Naive thymus-derived CD4-positive, alpha-beta T cell (primary cell): ENCODE data around the gene CENPV. TPM values are rescaled to one million over a fixed set of nuclear protein-coding genes. Genes with fewer than 3 reads are reported as not detected.
A peak's percentile ranks its signal among the peaks of the same experiment; 100 is the strongest.

ENCODE experiments used
- ATAC-seq: fragments of 150-1000 bp; cut with Tn5 transposase; 2 replicates; pipeline ENCODE4 v1.10.0; 2021; ENCODE audit warnings: mild to moderate bottlenecking, moderate library complexity
- CTCF ChIA-PET: fragments of 350-600 bp; sonication (Branson Sonifier 250); formaldehyde crosslinking; loops from one replicate; lab custom pipeline; 2021; ENCODE audit warnings: antibody characterized with exemption; lab: Charles Lee
- POLR2A ChIA-PET: fragments of 350-600 bp; sonication (Branson Sonifier 250); formaldehyde crosslinking; loops from one replicate; lab custom pipeline; 2021; ENCODE audit warnings: antibody characterized with exemption, inconsistent platforms; lab: Charles Lee
- DNase-seq, 9 donors: peaks; one replicate each; pipeline versions ENCODE4 v3.0.0 to v3.0.0-alpha.2; 2020 to 2022; ENCODE audit warnings: mixed read lengths in 1 of 9
- H3K27ac ChIP-seq: one replicate; pipeline ENCODE4 v1.7.0; 2013; ENCODE audit warnings: mild to moderate bottlenecking, low read depth, low read length, moderate library complexity
- H3K27me3 ChIP-seq, 2 donors: one replicate each; pipeline ENCODE4 v1.7.0; 2013; ENCODE audit warnings: low read length in 2 of 2, mild to moderate bottlenecking in 2 of 2, moderate library complexity in 2 of 2; ENCODE audit not compliant: control insufficient read depth in 2 of 2, insufficient read depth in 2 of 2
- H3K36me3 ChIP-seq, 3 experiments: 1 replicate in 2 of 3; 2 replicates in 1 of 3; pipeline ENCODE4 v1.7.0; 2013; ENCODE audit warnings: low read length in 3 of 3, mild to moderate bottlenecking in 3 of 3, moderate library complexity in 1 of 3; ENCODE audit not compliant: insufficient read depth in 3 of 3, control insufficient read depth in 2 of 3
- H3K4me1 ChIP-seq, 2 donors: one replicate each; pipeline ENCODE4 v1.7.0; 2013; ENCODE audit warnings: low read length in 2 of 2, mild to moderate bottlenecking in 2 of 2, moderate library complexity in 1 of 2; ENCODE audit not compliant: control insufficient read depth in 2 of 2, insufficient read depth in 2 of 2
- H3K4me3 ChIP-seq: 2 replicates; pipeline ENCODE4 v1.7.0; 2013; ENCODE audit warnings: mild to moderate bottlenecking, low read length
- H3K9me3 ChIP-seq, 3 experiments: 1 replicate in 2 of 3; 2 replicates in 1 of 3; pipeline ENCODE4 v1.7.0; 2013; ENCODE audit warnings: low read length in 3 of 3; ENCODE audit not compliant: control insufficient read depth in 2 of 3
- H3K27ac Mint-ChIP-seq, 9 donors: one replicate each; pipeline ENCODE4 v1.8.0; 2020 to 2022; ENCODE audit warnings: mixed read lengths in 9 of 9, mild to moderate bottlenecking in 8 of 9, moderate library complexity in 5 of 9, inconsistent platforms in 2 of 9
- H3K27me3 Mint-ChIP-seq, 5 donors: one replicate each; pipeline ENCODE4 v1.8.0; 2021 to 2022; ENCODE audit warnings: mixed read lengths in 5 of 5, mild to moderate bottlenecking in 1 of 5
- H3K36me3 Mint-ChIP-seq, 5 donors: one replicate each; pipeline ENCODE4 v1.8.0; 2020 to 2022; ENCODE audit warnings: mixed read lengths in 5 of 5, mild to moderate bottlenecking in 3 of 5, inconsistent platforms in 1 of 5
- H3K4me1 Mint-ChIP-seq, 7 donors: one replicate each; pipeline ENCODE4 v1.8.0; 2020 to 2022; ENCODE audit warnings: mixed read lengths in 7 of 7, mild to moderate bottlenecking in 3 of 7, inconsistent platforms in 1 of 7
- H3K4me3 Mint-ChIP-seq, 10 donors: one replicate each; pipeline ENCODE4 v1.8.0; 2020 to 2022; ENCODE audit warnings: mild to moderate bottlenecking in 10 of 10, mixed read lengths in 10 of 10, moderate library complexity in 6 of 10, inconsistent platforms in 2 of 10
- H3K9me3 Mint-ChIP-seq, 11 donors: one replicate each; pipeline ENCODE4 v1.8.0; 2020 to 2022; ENCODE audit warnings: mixed read lengths in 11 of 11, mild to moderate bottlenecking in 4 of 11, inconsistent platforms in 1 of 11, moderate library complexity in 1 of 11
- intact Hi-C, 2 donors: fragments of 100-400 bp; cut with micrococcal nuclease; formaldehyde crosslinking; loops; one replicate each; pipeline ENCODE4 v1.15.1; 2023
- polyA plus RNA-seq, 2 donors: library from polyadenylated mRNA; unstranded; fragments of 300-500 nt; fragmentation: Illumina TruSeq; gene quantifications; one replicate each; pipeline ENCODE4 v1.2.3, GENCODE V29; 2021
- total RNA-seq, 6 experiments: library from RNA in 5 of 6; stranded (reverse) in 5 of 6; gene quantifications; 1 replicate in 5 of 6; 2 replicates in 1 of 6; pipeline ENCODE4 v1.2.3 and lab custom pipeline; 2021 to 2026

Gene CENPV
- total and polyA plus RNA-seq, 7 experiments from 2014 or later: 9.8 to 30.3 (median 22.2) TPM

DNA sequence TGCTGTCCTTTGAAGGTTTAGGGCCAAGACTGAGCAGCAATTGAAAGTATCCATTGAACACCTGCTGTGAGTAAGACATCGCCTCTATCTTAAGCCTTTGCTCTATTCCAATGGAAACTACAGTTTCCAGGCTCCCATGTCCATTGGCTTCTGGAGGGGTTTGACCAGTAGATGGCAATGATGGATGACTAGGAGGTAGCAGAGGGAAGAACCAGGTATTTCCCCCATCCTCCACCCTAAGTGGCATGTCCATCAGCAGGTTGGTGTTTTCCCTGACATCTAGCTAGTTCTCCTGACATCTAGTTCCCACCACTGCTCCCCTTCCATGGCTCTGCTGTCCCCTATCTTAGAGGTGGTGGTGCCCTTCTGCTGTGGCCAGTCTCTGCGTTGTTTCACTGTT lies 58.7 kb downstream of the CENPV start:
- Histone ChIP-seq H3K4me1 (peaks cover 0 to 13% of the 10 kb centered on the region in 2 donors), H3K36me3 (no peaks in the 10 kb centered on the region), H3K9me3 (no peaks in the 10 kb centered on the region), H3K27ac (no peak overlapping the region), H3K27me3 (no peaks in the 10 kb centered on the region), H3K4me3 (no peak overlapping the region)
- H3K4me1 Mint-ChIP-seq: peaks cover 7 to 52% (median 36%) of the 10 kb centered on the region in 7 donors
- peaks cover 0 to 17% (median 7%) of the 10 kb centered on the region in 5 donors for H3K36me3 Mint-ChIP-seq
- H3K4me3 Mint-ChIP-seq: no peak overlapping the region
- POLR2A ChIA-PET: interaction anchor here (0.5 kb wide), 1 partner anchor 14 kb away, joined by 3 read pairs; no protein-coding TSS in a partner anchor
- H3K9me3 Mint-ChIP-seq: no peaks in the 10 kb centered on the region
- ATAC-seq (no peak), DNase-seq (no peak)
- CTCF ChIA-PET: no interaction called here
- peak overlapping the region in 1 of 9 donors; percentile 14 for H3K27ac Mint-ChIP-seq
- H3K27me3 Mint-ChIP-seq: no peaks in the 10 kb centered on the region
- intact Hi-C loops: no loop called here

DNA sequence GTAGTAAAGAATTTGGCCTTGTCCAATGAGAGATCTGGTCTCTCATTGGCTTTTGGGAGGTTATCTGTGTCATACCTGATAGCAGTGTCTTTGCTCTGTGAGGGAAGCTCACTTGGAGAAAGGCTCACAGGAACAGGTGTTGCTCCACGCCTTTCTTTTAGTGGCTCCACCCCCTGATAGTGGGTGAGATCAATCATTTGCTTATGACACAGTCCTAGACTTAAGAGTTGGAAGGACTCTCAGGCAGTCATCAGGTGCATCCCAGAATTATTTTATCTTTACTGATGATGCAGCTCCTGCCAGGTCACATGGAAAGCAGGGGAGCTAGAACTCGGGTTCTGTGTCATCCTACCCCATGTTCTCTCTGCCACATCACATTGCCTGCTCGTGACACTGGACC lies 59.3 kb downstream of the CENPV start:
- DNase-seq: no peak
- intact Hi-C loops: no loop called here
- no peak overlapping the region for H3K27ac ChIP-seq
- no peaks in the 10 kb centered on the region for H3K9me3 ChIP-seq
- no peaks in the 10 kb centered on the region for H3K27me3 ChIP-seq
- Mint-ChIP-seq H3K9me3 (no peaks in the 10 kb centered on the region), H3K36me3 (peaks cover 0 to 17% (median 8%) of the 10 kb centered on the region in 5 donors), H3K27me3 (no peaks in the 10 kb centered on the region), H3K27ac (no peak overlapping the region), H3K4me1 (peaks cover 13 to 56% (median 42%) of the 10 kb centered on the region in 7 donors), H3K4me3 (no peak overlapping the region)
- peaks cover 5 to 19% of the 10 kb centered on the region in 2 donors for H3K4me1 ChIP-seq
- ChIA-PET POLR2A (no interaction called here), CTCF (interaction anchor here (1.1 kb wide), 1 partner anchor 10 kb away, joined by 10 read pairs; no protein-coding TSS in a partner anchor)
- ATAC-seq: no peak
- no peaks in the 10 kb centered on the region for H3K36me3 ChIP-seq
- no peak overlapping the region for H3K4me3 ChIP-seq

Other genes starting within 250 kb of the CENPV start
- gene NCOR1, start 137.9 kb downstream of the CENPV start, total RNA-seq: 100 to 1,000 TPM; 131 to 169 (median 149) TPM
- gene NCOR1, start 137.9 kb downstream of the CENPV start, polyA plus RNA-seq: 100 to 1,000 TPM in 1 of 2 donors, 10 to 100 TPM in 1; 75.8 to 165 TPM
- gene PIGL, start 136.3 kb downstream of the CENPV start, total RNA-seq: 10 to 100 TPM; 34.1 to 82.5 (median 75.3) TPM
- gene PIGL, start 136.3 kb downstream of the CENPV start, polyA plus RNA-seq: 10 to 100 TPM; 12.3 to 15.2 TPM
- 1,000 to 10,000 TPM in 1 of 5 experiments, 100 to 1,000 TPM in 4; 537 to 1,283 (median 621) TPM for gene UBB, start 27.6 kb upstream of the CENPV start, total RNA-seq
- gene UBB, start 27.6 kb upstream of the CENPV start, polyA plus RNA-seq: 1,000 to 10,000 TPM; 1,829 to 1,950 TPM
- 100 to 1,000 TPM in 1 of 5 experiments, 10 to 100 TPM in 4; 66.8 to 141 (median 80.0) TPM for gene TRPV2, start 62.1 kb upstream of the CENPV start, total RNA-seq
- gene TRPV2, start 62.1 kb upstream of the CENPV start, polyA plus RNA-seq: 100 to 1,000 TPM in 1 of 2 donors, 10 to 100 TPM in 1; 78.7 to 104 TPM
- gene LRRC75A, start 138.7 kb upstream of the CENPV start, total RNA-seq: 1 to 10 TPM in 4 of 5 experiments, under 1 TPM in 1; 0.92 to 5.2 (median 3.8) TPM
- 1 to 10 TPM; 1.7 to 2.6 TPM for gene LRRC75A, start 138.7 kb upstream of the CENPV start, polyA plus RNA-seq
- gene ZNF287, start 215.7 kb upstream of the CENPV start, total RNA-seq: 10 to 100 TPM in 4 of 5 experiments, 1 to 10 TPM in 1; 9.6 to 18.1 (median 13.4) TPM
- 10 to 100 TPM; 12.9 to 13.5 TPM for gene ZNF287, start 215.7 kb upstream of the CENPV start, polyA plus RNA-seq